AG09319 (cell line): Measurements from ENCODE around the gene NRXN2.

ENCODE experiments used
- DNase-seq: peaks from one replicate; pipeline ENCODE4 v3.0.0-alpha.2; 2010; ENCODE audit warnings: low read depth; ENCODE audit errors: extremely low read depth
- TF ChIP-seq, protein P1 (sequence below): IDR thresholded peaks from 2 replicates; pipeline ENCODE4 v1.5.1; 2011; ENCODE audit warnings: low read depth, mild to moderate bottlenecking, inconsistent platforms, low read length, moderate library complexity

NRXN2 gene

DNA sequence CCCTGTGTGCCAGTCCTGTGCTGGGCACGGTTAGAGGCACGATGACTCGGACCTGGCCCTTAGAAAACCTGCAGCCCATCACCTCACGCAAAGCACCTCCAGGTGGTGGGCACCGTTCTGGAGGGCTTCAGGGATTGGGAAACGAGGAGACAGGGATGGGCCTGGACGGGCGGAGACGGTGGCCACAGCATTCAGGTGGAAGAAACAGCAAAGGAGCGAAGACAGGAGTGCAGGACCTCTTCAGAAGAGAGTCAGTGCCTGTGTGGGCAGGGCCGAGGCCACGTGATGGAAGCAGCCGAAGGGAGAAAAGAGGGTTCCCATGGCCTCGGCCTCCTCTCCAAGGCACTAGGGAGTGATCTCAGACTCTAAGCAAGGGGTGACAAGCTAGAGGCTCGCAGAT is 140.1 kb downstream of the NRXN2 start:
- TF ChIP-seq, protein P1, sequence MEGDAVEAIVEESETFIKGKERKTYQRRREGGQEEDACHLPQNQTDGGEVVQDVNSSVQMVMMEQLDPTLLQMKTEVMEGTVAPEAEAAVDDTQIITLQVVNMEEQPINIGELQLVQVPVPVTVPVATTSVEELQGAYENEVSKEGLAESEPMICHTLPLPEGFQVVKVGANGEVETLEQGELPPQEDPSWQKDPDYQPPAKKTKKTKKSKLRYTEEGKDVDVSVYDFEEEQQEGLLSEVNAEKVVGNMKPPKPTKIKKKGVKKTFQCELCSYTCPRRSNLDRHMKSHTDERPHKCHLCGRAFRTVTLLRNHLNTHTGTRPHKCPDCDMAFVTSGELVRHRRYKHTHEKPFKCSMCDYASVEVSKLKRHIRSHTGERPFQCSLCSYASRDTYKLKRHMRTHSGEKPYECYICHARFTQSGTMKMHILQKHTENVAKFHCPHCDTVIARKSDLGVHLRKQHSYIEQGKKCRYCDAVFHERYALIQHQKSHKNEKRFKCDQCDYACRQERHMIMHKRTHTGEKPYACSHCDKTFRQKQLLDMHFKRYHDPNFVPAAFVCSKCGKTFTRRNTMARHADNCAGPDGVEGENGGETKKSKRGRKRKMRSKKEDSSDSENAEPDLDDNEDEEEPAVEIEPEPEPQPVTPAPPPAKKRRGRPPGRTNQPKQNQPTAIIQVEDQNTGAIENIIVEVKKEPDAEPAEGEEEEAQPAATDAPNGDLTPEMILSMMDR = no peak
- no peak for DNase-seq

DNA sequence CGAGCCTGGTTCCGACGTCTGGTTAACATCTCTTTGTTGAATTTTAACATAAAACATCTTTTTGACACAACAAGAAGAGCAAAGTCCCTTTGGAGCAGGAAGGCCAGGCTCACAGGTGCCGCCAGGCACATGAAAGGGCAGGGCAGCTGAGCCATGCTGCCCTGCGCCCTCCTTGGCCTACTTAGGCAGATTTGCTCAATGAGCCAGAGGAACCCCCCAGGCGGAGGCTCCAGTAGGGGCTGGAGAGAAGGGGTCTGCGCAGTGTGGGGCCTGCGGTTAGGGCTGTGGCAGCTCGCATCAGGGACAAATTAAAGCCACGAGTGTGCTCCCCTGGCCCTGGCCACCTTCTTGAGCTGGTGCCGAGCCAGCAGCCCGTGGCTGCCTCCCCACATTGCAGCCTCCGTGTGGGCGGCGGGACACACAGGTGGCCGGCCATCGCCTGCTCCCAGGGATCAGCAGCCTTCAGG is 141.9 kb downstream of the NRXN2 start:
- TF ChIP-seq, protein P1 = no peak
- no peak for DNase-seq

DNA sequence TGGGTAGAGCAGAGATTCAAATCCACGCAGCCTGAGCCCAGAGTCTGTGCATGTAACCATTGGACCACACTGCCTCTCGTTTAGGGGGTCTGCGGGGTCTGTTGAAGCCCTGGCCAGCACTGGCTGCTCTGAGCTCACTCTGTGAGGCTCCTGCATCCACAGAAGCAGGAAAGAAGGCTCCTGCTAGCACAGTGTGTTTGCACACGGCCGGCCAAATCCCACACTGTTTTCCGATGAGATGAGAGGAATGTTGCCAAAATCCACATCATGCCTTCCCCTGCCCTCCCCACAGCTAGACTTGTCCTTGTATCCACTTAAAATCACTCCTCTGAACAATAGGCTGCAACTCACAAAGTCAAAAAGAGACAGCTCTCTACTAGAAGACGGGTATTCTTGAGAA is 142.6 kb downstream of the NRXN2 start:
- TF ChIP-seq, protein P1 = no peak
- no peak for DNase-seq

DNA sequence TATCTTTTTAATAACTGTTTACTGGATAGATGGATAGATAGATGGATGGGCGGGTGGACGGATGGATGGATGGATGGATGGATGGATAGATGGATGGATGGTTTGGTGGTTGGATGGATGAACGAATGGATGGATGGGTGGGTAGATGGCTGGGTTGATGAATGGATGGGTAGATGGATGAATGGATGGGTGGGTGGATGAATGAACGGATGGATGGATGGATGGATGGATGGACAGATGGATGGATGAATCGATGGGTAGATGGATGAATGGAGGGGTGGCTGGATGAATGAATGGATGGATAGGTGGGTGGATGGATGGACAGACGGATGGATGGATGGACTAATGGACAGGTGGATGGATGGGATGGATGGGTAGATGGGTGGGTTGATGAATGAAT is 145.8 kb downstream of the NRXN2 start:
- TF ChIP-seq, protein P1 = no peak
- no peak for DNase-seq

DNA sequence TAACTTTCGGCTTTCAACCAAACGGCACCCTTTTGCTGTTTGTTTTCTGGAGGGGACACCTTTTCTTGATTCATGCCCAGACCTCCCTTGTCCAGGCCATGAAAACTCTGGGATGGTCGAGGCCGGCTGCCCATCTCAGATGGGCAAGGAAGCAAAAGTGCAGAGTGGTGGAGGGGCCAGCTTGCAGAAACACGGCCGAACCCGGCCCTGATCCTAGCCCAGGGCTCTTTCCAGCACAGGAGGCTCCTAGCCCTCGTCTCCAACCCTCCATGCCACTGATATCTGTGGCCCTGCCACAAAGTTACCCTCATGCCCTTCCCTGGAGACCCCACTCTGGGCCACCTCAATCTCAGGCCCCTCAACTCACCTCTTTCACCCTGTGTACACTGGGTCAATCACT is 150.9 kb downstream of the NRXN2 start:
- DNase-seq = no peak
- TF ChIP-seq, protein P1 = no peak

DNA sequence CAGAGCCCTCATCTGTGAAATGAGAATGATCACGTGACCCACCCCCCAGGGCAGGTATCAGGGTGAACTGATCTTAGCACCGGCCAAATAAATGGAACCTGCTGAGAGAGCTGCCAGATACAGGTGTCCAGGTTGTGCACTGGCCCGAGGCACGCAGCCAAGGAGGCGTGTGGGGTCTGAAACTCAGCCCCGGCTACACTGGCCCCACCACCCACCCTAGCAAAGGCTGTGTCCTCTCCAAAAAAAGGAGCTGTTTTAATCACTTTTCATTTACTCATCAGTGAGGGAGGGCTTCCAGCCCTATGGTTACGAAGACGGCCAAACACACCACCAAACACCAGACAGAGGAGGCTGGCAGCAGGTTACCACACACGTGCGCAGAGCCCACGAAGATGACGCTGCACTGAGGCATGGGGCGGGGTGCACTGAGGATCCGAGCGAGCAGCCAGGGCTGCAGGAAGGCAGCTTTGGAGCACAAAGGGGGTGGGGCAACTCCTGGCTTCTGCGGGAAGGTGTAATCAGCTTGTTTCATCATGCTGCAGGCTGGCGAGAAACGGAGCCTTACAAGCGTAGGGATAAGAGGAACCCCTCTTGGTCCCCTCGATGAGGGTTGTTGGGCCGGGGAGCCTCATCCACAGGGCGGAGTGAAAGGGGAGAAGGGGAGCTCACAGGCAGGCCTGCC is 151.4 kb downstream of the NRXN2 start:
- TF ChIP-seq, protein P1 = no peak
- no peak for DNase-seq

DNA sequence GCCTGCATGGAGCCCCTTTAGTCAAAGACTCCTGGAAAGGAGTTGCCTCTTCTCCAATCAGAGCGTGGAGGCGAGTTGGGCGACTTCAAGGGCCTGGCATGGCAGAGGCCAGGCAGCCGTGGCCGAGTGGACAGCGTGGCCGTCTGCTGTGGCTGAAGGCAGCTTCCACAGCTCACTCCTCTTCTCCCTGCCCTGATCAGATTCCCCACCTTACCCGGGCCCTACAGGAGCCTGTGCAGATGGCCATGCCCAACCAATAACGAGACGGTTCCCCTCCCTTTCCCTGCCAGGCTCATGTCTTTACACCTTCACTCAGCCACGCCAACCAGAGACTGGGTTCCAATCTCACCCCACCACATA is 152.0 kb downstream of the NRXN2 start:
- TF ChIP-seq, protein P1 = no peak
- DNase-seq = no peak
